NK-92 (cell line): ENCODE results near the gene NIN.

Source experiments
- DNase-seq: peaks from one replicate; lab custom pipeline; 2025; ENCODE audit not compliant: unreplicated experiment; lab: John Stamatoyannopoulos, UW

The NIN gene

DNA sequence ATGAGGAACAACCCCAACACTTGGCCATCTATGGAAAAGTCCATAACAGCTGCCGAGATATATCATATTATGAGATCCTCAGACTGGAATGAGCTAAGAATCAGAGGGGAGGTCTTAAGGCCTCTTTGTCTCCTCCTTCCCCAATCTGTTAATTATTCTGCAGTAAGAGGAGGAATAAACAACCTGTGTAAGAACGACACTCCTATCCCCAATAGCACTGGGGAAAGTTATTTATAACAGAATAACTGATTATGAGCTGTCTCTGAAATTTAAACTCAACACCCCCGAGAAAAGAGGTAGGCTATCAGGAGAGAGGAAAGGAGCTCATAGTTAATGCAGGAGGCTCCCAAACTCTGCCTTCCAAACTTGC, 68.0 kb downstream of the NIN start:
- no peak for DNase-seq

DNA sequence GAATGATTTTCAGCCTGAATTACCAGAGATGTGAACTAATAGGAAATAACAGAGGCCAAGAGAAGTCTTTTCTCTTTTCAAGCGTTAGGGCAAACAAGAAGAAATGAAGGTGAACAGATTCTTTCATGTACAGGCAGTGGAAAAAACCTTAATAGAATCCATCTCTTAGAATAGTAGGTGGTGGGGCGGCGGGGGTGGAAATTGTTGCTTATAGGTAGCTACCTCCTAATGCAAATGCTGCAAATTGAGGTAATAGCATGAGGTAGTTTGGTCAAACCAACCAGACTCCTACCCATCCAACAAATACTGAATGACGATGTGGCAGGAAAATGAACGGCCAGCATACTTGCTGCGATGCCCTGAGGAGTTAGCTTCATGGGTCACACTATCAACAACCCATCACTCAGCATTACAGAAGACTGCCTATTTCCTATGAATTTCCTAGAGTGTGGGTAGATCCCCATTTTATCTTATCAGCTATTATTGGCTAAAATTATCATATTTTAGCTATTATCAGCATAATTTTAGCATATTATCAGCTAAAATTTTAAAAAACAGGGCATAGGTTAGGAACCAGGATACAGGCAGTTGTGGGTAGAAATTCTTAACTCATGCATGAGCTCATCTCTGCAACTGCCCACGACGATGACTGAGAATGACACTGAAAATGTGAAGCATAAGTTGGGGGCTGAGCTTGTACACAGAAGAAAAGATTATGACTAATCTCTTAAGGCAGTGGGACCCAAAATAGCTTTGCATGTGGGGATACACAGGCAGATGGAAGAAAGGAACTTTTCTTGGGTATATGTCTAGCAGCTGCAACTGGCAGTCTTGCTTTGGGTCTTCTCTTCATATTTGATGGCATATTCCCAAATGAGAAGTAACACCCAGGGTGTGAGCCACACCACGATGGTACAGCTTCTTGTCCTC, 68.7 kb downstream of the NIN start:
- no peak for DNase-seq

DNA sequence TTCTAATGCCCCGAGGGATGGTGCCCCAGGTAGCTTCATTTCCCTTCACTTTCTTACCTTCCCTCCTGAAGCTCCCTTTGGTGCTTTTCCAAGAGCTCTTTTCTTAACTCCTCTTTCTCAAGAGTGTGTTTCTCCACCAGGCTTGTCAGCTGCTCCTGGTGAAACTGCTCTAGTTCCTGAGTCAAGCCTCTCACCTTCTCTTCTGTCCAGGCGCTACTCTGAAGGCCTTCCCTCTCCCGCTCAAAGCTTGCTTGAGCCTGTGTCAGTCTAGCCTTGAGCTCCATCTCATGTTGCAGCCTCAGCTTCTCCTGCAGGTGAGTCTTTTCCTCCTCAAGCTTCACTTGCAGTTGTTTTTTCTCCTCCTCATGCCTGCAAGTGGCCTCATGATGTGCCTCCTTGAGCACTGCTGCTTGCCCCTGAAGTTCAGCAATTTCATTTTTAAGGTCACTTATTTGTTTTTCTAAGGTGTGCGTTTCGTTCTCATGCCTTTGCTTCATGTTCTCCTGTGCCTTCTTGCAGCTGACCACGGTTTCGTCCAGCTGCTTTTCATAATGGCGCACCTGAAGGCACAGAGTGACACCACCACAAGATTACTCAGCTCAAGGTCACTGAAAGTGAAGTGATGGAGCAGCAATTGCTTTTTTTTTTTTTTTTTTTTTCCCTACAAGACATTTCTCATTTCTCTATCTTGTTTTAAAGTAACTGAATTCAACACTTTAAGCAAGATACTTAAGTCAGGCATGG, 71.0 kb downstream of the NIN start:
- no peak for DNase-seq

DNA sequence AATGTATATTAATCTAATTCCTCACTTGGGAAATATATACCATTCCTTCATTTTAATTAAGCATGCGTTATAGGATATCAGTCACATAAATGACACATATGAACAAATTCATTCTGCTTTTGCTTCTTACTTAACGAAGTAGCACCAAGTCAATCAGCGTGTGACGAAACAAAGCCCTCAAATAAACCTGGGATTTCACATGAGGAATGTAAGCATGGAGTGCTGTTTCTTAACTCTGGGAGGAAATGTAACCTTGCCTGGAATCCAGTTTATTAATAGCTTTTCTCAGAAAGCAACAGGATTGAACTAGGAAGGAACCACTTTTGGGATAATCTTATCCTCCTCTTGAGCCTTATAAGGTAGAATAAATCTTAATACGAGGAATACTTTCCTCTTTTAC, 72.0 kb downstream of the NIN start:
- DNase-seq, result no peak

DNA sequence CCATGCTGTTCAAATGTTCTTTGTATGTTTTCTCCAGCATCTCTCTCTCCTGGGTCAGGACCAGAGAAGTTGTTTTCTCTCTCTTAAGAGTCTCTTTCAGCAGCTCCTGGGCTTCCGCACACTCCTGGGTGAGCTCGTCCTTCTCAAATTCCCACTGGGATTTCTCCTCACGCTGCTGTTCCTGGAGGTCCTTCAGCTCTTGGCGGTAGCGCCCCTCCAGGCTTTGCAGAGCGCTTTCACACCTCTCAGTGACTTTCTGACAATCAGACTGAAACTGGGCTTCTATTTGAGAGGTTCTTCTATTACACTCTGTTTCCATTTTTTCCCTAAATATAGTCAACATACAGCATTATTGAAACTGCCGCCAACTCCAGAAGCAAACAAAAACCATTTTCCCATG, 72.7 kb downstream of the NIN start:
- no peak for DNase-seq

DNA sequence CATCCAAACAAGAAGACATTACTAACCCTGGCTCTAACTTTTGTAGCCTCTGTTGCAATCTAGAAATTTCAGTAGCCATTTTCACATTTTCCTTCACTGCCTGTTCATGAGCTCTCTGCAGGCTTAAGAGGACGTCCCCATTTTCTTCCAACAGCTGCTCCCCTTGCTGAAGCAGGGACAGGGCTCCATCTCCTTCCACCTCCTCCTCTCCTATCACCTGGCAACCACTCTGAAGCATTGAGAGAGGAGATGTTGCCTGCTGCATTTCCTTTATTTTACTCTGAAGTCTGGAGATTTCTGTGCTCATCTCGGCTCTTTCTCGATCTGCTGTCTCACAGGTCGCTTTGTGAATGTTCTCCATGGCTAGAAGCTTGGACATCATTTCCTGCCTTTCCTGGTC, 73.3 kb downstream of the NIN start:
- DNase-seq, result no peak

DNA sequence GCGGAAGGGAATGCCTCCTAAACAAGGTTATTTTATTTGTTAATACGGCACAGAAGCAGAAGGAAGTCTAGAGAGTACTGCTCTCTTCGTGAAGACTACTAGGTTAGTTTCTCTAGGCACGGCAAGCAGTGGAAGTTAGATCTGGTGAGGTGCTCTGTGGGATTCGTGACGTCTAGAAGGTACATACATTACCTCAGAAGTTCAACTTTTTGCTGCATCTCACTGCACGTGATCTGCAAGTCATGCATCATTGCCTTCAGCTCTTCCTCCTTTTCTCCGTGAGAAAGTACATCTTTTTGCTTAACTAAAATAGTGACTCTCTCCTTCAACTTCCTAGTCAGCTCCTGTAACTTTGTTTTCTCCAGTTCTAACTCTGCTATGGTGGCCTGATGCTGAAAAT, 74.7 kb downstream of the NIN start:
- DNase-seq, result no peak

DNA sequence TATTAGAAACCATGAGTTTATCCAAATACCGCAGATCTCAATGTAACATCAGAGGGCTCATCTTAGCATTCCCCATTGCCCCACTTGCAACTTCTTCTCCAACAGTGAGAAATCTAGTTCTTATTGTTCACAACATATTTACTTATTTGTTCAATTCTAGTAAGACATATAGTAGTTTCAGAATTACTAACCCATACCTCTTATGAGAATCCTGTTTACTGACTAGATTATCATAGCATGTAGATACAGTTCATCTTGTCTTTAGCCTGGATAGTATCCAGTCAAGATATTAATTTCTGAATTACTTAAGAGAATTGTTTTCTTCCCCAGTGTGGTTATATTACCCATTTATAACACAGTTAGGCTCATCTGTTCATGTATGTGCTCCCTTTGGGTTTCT, 80.6 kb downstream of the NIN start:
- no peak for DNase-seq

DNA sequence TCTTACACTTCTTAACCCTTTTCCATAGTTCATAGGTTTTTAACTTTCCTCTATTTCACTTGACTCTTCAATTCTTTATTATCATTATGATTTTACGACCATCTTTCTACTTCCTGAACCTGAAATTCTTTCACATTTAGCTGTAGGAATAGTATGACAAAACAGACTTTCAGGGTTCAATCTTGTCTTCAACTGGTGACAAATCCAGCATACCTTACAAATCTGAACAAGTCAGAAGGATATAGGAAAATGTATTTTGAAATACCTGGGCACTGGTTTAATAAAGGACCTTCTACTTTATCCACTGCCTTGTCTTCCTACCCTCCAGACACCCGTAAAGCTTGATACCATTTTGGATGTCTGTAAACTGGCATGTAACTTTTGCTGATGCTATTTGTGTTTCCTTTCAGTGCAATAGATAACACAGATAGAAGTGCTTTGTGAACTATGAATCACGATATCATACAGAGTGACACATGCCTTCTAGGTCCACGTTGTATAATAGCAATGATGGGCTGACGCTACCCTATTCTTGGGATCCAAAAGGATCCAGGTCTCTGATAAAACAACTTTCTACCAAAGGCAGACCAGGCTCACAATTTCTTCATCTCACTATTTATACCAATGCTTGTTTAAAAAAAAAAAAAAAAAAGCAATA, 85.4 kb downstream of the NIN start:
- DNase-seq, result no peak

DNA sequence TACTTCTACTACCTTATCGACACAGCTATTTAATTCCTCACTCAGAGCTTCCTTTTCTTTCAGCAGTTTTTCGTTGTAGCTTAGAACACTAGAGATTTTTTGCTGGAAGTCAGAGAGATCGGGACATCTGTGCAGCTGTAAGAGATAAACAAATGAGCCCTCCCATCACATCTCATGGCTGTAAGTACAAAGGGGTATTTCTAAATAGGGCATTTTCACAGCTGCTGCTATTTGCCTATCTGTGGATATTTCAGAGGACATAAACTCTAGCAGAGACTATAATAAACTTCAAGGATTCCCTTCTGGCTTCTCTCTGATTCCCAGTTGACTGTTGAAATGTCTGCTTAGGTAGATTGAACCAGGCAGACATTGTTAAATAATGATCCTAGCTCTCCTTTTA, 86.7 kb downstream of the NIN start:
- no peak for DNase-seq

DNA sequence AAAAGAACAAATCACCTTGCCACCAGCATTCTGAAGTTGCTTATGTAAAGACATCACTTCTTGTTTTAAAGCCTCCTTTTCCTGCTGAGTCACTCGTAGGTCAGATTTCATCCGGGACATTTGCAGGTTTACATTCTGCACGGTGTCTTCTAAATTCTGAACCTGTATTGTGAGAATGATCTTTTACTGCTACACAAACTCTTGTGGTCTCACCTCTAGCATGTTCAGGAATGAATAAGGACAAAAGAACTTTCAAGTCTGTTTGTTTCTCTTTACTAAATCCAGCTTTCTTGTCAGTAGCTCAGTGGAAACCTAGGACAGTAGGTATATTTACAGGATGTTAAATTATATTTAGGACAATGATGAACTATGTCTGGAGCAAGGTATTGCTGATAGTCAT, 89.4 kb downstream of the NIN start:
- no peak for DNase-seq

DNA sequence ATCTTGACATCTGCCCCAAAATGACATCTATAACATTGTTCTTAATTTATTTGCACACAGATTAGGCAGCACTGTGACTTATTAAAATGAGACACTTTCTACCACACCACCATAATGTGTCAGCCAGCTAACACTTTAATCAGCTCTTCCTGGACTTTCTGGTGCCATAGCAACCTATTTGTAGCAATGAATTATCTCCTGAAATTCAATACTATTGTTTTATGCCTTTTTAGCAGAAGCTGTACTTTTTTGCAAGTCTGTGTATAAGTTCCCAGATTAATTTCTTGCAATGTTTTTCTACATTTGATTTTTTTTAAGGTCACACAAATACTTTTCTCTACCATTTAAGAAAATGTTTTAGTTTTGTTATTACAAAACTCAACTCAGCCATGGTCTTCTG, 90.1 kb downstream of the NIN start:
- no peak for DNase-seq

DNA sequence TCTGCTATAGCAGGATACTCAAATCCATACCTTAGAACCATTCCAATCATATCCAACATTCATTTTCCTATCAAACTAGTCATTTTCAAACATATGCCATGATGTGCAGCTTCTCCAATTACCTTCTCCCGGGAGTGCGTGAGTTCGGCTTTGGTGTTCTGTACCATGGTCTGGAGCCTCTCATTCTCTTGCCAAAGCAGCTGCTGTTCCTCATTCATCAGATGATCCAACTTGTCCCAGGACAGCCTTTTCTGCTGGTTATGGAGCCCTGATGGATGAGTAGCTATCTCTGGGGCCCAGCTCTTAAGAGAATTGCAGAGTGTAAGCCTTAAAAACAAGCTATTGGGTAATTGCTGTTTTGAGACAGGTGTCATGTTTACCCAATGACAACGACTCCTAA, 91.8 kb downstream of the NIN start:
- DNase-seq, result no peak

DNA sequence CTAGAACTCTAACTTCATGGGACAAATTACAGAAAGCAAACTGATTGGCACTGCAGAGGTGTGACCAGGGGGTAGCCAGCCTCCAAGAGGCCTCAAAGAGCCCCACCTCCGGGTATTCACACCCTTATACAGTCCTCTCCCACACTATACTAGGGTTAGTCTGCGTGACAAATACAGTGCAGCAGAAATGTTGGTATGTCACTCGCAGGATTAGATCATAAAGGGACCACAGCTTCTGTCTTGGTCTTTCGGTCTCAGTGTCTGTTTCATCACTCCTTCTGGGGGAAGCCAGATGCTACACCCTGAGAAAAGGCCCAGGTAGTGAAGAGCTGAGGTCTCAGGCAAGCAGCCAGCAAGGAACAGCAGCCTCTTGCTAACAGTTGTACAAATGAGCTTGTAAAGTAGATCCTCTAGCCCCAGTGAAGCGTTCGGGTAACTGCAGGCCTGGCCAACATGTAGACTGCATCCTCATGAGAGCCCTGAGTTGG, 94.0 kb downstream of the NIN start:
- no peak for DNase-seq

DNA sequence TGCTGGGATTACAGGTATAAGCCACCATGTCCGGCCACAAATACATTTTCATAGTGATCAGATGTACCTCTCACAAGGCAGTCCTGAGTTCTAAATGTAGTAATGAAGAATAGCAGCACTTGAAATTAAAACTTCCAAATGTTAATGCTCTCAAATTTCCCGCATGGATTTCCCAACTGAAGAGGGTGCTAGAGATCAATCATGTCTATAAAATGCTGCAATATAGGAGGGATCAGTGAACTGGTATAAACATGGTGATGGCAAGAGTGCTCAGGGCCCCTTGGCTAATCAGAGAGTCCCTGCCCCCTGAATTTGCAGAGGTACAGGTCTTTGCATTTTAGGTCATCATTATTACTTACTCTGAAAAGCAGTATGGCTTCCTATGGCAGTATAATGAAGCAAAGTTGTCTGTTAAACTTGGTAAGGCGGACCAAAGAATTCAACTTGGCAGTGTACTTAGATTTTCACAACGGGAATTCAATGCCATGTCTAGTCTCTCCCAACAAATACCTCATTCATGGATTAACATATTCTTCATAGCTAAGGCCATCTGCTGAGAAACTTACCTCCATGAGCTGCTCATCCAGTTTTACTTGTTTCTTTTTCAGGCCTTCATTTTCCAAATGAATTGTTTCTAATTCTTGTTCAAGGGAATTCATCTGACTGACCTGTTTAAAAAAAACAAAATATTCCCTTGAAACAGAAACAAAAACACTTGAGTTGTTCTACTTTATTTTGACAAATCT, 95.8 kb downstream of the NIN start:
- DNase-seq, result no peak

DNA sequence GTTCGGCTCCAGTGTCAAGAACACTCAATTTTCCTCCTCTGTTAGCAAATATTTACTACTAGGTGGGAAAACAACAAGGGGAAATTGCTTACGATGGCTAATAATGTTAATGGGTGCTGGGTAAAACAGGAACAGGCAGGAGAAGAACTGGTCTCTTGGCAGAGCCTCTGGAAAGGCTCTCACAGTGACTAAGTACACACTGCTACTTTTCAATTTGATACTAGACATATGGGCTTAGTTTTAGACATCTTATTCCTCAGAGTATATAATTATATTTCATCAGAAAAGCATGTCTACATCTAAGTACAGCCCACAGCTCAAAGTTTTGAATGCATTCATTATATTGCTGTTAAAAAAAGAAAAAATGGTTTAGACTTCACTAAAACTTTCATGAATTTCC, 97.5 kb downstream of the NIN start:
- no peak for DNase-seq

DNA sequence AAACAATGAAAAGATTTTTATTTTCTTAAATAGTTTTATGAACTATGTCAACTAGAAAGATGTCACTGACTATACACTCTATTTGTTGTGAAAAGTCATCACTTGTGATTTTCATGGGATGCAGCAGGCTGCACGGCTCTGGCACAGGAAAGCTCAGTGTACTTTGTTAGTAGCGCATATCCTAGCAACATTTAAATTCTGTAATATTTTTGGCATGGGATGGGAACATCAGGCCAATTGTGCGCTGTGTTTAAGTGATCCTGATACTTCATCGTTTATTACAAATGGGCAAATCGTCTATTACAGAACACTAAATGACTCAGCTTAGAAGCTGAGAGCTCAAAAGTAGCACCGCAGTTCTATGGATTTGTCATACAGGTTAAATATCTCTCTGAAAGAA, 102.1 kb downstream of the NIN start:
- DNase-seq, result no peak

DNA sequence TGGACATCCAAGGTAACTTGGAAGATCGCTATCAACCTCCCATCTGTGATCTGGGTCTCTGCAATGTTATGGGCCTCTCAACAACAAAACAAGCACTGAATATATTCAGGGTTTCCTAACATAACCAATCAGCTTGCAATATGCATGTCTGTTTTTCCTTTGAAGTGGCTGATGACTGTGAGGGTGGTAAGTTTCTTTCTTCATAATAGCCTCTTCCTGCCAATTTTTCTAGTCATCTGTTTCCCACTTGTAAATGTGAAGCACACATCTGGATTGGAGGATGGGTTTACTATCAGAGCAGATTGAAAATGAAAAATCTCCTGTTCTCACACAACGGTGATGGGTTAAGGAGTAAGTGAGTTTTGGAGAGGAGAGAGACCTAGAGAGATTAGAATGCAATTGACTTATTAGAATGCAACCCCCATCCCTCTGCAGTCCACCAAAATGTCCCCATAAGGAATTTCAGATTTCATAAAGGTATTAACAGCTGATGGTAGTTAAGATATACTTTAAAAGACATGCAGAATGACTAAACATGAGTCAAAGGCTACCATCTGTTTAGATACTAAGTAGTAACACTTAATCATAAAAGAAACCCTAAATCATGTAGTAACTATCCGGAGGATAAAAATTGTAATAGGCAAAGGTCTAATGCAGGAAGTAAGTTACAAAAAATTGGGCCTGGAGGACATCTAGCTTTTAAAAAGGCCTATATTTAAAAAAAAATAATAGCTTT, 104.4 kb downstream of the NIN start:
- DNase-seq, result no peak

DNA sequence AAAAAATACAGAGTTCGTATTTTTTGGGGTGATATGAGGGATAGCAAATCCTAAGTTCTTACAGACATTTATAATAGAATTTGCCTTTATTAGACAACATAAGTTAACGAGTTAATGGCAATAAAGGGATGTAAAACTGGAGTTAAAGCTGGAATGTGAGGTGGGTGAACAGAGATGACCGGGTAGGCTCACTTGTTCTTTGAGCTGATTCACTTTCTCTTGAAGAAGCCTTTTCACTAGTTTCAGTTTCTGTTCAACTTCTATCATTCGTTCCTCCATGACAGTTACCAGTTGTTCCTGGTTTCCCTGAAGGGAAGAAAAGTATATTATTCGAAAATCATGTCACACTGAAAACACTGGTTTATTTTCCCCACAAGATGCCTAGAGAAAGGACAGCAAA, 105.2 kb downstream of the NIN start:
- no peak for DNase-seq

DNA sequence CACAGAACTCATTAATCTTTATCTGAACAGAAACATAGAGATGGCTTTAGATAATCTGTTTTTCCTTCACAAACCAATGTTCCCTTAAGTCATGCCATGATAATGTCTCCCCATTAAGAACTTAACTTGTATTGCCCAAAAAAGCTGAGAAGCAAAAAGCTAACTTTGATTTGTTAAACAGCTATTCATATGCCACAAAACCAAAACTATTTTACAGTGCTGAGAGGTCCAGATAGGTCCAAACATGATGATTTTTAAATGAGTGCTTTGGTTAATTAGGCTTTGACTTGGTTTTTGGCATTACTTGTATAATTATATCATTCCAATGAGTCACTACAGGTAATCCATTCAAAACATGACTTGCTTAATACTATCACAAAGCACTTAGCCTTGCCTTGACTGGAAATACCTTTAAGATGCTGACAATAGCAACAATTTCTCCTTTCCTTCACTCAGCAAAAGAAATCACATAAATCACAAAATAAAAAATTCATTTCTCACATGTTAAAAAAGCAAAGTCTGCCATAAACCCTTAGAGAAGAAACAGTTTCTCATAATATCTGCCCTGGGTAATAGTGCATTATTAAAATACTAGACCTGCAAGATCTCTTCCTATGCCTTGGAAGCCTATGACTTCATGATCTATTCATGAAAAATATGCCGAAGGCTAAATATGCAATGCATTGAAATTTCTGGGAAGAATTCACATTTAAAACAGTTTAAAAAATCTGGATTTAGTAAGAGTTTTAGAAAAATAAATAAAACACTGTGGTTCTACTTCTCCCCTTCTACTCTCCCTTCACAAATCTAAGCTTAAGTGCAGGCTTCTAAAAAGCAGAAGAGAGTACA, 110.8 kb downstream of the NIN start:
- no peak for DNase-seq
